CD1c-positive myeloid dendritic cell (primary cell): ENCODE measurements around the gene PRC1.

Experiments
- DNase-seq: peaks from one replicate; pipeline ENCODE4 v3.0.0-alpha.2; 2016; ENCODE audit errors: extremely low spot score

Gene PRC1

DNA sequence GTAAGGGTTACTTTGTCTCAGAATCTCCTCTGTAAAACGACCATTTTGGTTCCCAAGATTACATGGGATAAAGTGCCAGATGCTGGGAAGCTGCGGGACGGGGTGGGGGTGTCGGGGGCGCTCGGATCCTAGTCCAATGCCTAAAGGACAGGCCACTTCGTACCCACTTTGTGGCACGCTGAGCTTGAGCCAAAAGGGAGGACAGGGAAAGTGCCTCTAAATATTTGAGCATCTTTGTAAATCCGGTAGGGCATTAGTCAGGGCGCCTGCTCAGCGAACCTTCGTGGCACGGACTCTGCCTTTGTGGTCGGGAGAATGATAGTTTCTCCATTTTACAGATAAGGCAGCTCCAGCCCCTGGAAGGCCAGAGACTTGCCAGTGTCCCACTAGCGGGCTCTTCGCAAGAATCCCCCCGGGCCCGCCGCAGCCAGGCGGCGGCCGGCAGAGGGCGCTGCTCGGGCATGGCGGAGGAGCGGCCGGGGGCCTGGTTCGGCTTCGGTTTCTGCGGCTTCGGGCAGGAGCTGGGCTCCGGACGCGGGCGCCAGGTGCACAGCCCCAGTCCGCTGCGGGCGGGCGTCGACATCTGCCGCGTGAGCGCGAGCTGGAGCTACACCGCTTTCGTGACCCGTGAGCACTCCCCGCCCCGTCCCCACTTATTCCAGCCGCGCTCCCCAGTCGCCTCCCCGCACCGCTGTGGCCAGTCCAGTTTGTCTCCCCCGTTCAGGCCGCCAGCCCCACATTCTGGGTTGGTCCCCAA lies 37.9 kb downstream of the PRC1 start:
- DNase-seq = peak; percentile 79

DNA sequence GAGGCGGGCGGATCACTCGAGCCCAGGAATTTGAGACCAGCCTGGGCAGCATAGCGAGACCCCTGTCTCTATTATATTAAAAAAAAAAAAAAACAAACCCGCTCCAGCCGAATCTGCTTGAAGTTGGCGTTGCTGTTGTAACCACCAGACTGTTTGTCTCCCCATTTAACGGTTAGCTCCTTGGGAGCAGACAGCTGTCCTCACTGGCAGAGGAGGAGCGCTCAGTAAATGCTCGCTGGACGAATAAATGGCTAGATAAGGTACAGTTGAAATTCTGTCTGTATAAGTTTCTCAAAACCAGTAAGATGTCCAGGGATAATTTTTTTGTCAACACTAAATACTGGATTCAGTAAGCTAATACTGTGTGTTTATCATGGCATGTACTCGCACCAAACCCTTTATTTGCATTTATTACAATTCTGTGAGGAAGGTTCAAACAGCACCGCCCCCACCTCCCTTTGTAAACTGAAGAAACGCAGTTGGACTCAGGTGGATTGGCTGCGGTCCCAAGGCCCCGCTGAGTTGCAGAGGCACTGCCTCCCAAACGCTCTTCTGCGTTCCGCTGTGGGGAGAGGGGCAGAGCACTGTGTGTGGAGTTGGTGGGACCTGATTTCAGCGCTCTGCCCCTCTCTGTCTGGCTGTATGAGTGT lies 38.6 kb downstream of the PRC1 start:
- DNase-seq = no peak

DNA sequence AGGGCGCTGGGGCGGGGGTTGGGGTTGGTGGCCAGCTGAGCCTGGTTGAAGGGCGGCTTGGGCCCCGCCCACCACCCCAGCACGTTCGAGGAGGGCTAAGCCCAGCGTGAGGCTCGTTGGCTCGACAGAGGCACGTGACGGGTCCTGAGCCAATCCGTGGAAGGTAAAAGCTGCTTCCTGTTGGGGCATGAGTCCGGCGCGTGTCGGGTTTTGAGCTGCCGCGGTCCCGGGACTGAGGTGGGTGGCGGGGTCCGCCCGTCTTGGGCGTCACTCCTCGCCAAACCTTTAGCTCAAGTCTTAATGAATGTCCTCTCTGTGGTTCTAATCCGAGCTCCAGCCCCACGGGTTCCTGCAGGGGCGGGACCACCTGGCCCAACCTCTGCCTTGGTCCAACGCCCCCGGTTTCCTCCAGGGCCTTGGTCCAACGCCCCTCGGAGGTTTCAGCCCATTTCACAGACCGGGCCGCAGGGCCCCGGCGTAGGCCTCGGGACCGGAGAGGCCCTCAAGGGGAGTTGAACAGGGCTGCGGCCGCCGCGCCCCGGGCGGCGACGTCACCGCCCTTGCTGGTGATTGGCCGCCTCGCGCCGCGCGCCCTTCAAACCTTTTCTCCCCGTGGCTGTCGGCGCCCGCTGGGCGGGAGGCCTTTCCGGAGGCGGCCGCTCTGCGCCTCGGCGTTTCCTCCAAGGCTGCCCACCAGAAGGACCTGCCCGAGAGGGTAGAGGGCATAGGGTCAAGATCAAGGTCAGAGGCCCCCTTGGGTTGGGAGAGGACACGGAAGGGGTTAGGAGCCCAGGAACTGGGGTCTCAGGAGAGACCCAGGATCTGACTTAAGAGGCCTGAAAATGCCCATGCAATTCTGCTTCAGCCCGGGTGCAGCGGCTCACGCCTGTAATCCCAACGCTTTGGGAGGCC lies 39.4 kb downstream of the PRC1 start, which contains the start of gene RCCD1:
Gene RCCD1 (plus strand): TSS at position 173 of the 912 bp plus-strand sequence. CDS start 1,851 bp downstream, outside the sequence.
- DNase-seq = peak; percentile 97

DNA sequence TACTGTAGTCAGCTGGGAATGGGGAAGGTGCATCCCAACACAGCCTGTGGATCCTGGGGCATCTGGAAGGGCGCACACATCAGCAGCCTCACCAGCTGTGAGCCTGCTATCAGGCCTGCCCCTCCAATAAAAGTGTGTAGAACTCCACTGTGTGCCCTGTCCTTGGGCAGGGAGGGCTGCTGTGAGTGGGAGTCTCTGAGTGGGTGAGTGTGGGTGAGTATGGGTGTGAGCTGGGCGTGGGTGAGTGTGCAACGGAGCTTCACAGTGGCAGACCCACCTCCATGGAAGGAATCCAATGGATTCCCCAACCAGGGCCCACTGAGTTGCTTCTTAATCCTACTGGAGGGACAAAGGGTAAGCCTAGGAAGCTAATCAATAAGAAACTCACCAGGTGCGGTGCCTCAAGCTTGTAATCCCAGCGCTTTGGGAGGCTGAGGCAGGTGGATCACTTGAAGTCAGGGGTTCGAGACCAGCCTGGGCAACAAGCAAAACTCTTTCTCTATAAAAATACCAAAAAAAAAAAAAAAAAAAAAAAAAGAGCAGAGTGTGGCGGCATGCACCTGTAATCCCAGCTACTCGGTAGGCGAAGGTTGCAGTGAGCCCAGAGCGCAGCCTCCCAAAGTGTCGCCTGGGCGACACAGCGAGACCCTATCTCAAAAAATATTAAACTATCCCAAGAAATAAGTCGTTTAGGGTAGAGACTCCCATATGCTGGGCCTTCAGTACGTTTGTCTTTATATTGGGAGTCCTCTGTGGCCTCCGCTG lies 40.2 kb downstream of the PRC1 start:
- no peak for DNase-seq

DNA sequence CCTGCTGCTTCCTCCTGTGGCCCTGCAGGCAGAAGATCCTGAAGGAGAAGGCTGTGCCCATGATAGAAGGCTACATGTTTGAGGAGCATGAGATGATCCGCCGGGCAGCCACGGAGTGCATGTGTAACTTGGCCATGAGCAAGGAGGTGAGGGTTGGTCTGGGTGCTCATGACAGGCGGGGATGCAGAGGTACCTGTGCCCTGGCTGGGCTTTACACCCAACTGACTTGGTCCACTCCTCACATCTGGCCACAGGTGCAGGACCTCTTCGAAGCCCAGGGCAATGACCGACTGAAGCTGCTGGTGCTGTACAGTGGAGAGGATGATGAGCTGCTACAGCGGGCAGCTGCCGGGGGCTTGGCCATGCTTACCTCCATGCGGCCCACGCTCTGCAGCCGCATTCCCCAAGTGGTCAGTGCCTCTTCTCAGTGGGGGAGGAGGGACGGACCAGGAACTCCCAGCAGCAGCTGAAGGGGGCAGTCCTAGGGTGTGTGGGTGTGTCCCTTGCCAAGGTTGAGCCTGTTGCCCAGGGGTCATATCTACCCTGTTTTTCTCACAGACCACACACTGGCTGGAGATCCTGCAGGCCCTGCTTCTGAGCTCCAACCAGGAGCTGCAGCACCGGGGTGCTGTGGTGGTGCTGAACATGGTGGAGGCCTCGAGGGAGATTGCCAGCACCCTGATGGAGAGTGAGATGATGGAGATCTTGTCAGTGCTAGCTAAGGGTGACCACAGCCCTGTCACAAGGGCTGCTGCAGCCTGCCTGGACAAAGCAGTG lies 41.2 kb downstream of the PRC1 start:
- no peak for DNase-seq

DNA sequence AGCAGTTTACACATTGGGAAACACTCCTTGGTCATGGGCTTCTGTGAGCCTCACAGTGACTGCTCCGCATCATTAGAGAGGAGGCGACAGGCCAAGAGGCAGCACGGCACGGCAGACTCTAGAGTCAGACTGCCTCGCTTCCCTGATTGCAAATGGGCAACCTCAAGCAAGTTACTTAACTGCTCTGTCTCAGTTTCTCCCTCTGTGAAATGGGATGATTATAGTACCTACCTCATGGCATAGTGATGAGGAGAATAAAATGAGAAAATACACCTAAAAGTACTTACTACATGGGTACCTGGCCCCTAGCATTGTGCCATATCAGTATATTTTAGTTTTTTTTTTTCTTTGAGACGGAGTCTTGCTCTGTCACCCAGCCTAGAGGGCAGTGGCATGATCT lies 43.7 kb downstream of the PRC1 start:
- no peak for DNase-seq

DNA sequence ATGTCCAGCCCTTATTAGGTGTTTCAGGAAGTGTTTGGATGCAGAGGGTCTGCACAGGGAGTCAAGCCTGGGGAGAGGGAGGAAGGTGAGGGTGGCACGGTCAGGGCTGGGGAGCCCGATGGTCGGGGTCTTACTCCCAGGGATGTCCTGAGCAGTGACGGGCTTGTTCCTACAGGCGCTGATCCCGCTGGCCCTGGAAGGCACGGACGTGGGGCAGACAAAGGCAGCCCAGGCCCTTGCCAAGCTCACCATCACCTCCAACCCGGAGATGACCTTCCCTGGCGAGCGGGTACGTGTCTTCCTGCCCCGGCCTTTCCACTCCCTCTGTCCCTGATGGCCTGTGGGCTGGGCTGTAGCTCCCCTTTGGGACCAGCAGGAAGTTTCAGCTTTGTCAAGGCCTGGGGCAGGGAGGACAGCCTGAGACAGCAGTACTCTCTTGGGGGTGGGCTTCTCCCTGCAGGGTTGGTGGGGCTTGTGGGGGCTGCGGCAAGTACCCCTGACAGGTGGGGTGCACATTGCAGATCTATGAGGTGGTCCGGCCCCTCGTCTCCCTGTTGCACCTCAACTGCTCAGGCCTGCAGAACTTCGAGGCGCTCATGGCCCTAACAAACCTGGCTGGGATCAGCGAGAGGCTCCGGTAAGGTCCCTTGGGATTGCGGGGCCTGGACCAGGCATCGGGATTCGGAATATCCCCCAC lies 44.2 kb downstream of the PRC1 start:
- DNase-seq = no peak

DNA sequence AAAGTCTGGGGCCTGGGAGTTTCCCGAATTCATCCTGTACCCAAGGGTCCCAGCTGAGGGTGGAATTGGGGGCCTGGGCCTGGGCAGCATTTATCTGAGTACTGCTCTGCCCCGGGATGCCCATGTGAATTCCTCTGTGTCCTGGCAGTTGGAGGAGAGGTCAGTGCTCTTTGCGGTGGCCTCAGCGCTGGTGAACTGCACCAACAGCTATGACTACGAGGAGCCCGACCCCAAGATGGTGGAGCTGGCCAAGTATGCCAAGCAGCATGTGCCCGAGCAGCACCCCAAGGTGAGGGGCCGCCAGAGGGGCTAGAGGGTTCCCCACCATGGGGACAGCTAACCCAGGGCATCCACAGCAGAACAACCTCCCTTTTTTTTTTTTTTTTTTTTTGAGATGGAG lies 45.8 kb downstream of the PRC1 start:
- DNase-seq = no peak

DNA sequence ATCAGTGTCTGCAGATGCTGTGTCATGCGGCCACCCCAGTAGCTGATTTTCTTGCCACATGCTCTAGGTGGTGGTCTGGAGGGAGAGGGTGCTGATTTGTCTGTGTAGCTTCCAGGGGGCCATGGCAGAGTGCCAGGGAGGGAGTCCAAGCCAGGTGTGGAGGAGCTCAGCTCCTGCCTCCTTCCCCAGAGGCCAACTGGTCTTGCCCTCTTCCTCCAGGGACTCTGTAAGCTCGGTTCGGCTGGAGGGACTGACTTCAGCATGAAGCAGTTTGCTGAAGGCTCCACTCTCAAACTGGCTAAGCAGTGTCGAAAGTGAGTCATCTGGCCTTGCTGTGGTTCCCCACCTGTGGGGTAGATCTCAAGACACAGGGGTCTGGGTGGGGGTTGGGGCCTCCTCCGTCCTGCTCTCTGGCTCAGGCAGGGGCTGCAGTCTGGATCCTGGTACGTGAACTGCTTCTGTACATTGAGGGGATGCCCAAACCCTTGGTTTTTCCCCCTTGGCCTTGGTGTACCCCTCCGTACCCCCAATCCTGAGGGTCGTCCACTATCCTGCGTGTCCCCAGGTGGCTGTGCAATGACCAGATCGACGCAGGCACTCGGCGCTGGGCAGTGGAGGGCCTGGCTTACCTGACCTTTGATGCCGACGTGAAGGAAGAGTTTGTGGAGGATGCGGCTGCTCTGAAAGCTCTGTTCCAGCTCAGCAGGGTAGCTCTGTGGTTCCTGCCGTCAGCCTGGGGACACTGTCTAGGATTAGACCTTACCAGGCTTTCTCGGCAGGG lies 46.6 kb downstream of the PRC1 start:
- no peak for DNase-seq

DNA sequence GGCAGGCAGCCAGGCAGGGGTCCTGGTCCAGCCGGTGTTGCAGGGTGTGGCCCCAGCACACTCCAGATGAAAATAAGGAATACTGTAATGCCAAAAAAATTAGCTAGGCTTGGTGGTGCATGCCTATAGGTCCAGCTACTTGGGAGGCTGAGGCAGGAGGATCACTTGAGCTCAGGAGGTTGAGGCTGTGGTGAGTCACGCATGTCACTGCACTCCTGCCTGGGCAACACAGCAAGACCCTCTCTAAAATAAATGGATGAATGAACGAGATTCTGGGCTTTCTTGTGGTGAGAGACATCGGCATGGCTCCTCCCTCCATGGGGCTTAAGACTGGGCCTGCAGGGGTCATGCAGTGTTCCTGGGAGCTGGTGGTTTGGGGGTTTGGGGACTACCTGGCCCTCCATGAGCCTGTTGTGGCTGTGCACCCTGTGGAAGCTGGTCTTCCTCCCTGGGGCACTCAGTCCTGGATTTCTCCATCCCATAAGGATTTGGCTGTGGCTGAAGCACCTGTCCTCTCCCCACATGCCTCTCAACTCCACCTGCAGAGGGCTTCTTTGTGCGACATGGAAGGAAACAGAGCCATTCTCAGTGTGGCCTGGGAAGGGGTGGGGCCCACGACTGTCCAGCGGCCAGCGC lies 47.3 kb downstream of the PRC1 start:
- DNase-seq = no peak

DNA sequence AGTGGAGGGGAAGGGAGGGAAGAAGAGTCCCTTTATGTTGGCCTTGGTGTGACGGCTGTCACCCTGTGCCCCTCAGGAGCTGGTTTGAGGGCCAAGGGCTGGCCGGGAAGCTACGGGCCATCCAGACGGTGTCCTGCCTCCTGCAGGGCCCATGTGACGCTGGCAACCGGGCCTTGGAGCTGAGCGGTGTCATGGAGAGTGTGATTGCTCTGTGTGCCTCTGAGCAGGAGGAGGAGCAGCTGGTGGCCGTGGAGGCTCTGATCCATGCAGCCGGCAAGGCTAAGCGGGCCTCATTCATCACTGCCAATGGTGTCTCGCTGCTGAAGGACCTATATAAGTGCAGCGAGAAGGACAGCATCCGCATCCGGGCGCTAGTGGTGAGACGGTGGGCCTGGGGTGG lies 47.8 kb downstream of the PRC1 start:
- DNase-seq = no peak

DNA sequence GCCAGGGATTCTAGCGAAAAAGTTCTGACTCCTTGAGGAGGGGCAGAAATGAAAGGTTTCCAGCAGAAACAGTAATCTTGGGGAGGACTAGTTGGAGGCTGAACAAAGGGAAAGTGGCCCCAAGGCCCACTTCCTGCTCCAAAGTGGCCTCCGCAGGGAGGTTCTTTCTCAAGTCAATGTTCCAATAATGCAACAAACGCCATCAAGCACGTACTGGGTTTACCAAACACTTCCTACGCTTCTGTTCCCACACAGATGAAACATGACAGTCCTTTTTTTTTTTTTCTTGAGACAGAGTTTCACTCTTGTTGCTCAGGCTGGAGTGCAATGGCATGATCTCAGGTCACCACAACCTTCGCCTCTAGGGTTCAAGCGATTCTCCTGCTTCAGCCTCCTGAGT lies 49.2 kb downstream of the PRC1 start:
- DNase-seq = peak; percentile 27

DNA sequence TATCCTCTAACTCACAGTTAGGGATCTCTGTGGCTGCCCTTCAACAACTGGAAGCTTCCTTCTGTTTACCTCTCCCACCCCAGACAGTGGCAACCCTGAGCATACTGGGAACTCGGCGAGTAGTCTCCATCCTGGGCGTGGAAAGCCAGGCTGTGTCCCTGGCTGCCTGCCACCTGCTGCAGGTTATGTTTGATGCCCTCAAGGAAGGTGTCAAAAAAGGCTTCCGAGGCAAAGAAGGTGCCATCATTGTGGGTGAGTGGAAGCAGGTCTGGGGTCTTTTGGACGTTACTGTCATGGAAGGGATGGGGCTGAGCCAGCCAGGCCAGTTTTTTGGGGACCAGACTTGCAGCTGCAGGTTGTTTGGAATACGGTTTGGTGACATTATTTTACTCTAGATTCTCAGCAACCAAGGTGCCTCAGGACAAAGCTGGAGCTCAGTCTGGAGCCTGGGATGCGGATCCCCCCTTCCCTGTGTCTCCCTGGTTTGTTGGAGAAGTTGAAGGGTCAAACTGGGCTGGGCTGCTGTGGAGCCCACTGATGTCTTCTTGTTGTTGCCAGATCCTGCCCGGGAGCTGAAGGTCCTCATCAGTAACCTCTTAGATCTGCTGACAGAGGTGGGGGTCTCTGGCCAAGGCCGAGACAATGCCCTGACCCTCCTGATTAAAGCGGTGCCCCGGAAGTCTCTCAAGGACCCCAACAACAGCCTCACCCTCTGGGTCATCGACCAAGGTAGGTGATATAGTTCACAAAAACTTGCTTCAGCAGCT lies 51.8 kb downstream of the PRC1 start:
- no peak for DNase-seq

DNA sequence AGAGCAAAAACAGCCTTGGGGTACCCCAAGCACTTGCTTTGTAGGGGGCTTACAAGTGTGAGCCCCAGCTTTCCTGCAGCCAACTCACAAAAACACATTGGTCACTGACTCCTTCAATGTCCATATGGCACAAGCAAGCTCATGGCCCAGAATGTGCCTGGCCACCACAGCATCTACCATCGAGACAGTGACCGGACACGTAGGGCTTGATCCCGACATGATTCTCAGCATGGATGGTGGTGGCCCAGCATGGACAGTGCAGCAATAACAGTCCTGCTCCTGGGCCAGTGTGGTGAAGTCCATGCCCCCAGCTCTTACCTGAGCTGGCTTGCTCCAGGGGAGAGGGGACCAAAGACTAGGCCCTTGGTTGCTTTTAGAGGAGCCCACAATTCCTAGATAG lies 53.3 kb downstream of the PRC1 start:
- DNase-seq = no peak

DNA sequence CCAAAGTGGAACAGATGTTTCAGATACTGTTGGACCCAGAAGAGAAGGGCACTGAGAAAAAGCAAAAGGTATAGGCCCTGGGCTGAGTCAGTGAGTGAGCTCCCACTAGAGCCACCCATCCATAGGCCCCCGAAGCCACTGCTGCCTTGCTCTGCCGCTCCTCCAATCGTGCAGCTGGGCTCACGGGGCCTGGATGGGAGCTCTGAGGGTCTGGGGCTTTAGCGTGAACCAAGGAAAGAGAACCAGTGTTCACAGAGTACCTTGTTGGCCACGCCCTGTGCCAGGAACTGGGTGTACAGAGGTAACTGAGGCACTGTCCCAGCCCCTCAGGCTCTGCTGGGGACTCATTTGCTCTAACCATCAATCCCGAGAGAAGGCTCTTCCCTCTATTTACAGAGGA lies 54.6 kb downstream of the PRC1 start:
- no peak for DNase-seq

DNA sequence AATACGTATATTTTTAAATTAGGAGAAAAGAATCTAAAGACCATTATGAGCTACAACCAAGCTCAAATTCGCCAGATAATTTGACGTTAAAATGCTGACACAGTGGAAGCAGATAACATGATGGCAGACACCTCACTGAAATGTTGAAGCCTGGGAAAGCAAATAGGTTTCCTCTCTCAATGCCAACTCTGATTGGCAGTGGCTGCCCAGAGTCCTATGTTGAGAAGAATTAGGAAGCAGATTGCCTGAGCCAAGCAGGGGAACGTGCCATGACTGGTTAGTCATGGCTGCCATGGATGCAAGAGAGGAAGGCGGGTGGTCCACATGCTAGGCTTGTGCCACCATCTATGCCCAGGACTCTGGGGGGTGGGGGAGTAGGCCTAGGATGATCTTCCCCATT lies 56.1 kb downstream of the PRC1 start:
- DNase-seq = no peak

DNA sequence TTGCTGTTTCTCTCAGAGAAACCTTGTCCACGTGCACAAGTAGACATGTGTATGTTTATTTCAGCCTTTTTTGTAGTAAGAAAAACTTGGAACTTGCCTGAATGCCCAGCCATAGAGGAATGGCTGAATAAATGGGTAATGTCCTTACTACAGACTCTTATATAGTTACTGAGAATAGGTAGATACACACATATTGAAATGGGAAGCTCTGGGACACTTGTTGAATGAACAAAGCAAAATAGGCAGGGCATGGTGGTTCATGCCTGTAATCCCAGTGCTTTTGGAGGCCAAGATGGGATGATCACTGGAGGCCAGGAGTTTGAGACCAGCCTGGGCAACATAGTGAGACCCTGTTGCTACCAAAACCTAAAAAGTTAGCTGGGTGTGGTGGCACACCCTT lies 57.5 kb downstream of the PRC1 start:
- no peak for DNase-seq
